Smooth muscle cell of the brain vasculature (primary cell): Measurements from ENCODE around the gene SPEM3.
"Not testable (repeated sequence)": the region's sequence is repeated elsewhere in the genome, so short reads cannot be mapped to it uniquely, and the experiment has no call there.

ENCODE experiments used
- DNase-seq: peaks from one replicate; pipeline ENCODE4 v3.0.0-alpha.2; 2012; ENCODE audit warnings: low read depth, low spot score

Gene SPEM3

GRCh38 chr17:7471729-7472128, 43.1 kb downstream of the SPEM3 start:
- no peak for DNase-seq

GRCh38 chr17:7474767-7475166, 46.1 kb downstream of the SPEM3 start:
- not testable (repeated sequence) for DNase-seq

GRCh38 chr17:7475764-7476422, 47.2 kb downstream of the SPEM3 start:
- no peak for DNase-seq

- DNase-seq, result no peak
These were observed 47.8 kb downstream of the SPEM3 start for GRCh38 chr17:7476494-7476893.

- DNase-seq, result no peak
These were observed 48.3 kb downstream of the SPEM3 start for GRCh38 chr17:7476951-7477350.

- DNase-seq, result no peak
These were observed 49.0 kb downstream of the SPEM3 start for GRCh38 chr17:7477392-7478275.

- no peak for DNase-seq
These were observed 49.9 kb downstream of the SPEM3 start for GRCh38 chr17:7478276-7479212.

- DNase-seq, result no peak
These were observed 50.8 kb downstream of the SPEM3 start, which contains the start of gene ZBTB4 for GRCh38 chr17:7479213-7480088. TSS of gene ZBTB4 (minus strand) at chr17:7479631. CDS start at chr17:7466801, 12,830 bp downstream.

- DNase-seq, result no peak
These were observed 51.4 kb downstream of the SPEM3 start for GRCh38 chr17:7480089-7480384.

GRCh38 chr17:7481275-7481674, 52.6 kb downstream of the SPEM3 start, which contains the start of gene SLC35G6:
TSS of gene SLC35G6 (plus strand) at chr17:7481446. CDS start at chr17:7481517, 71 bp downstream.
- not testable (repeated sequence) for DNase-seq

GRCh38 chr17:7481842-7482741, 53.4 kb downstream of the SPEM3 start:
- not testable (repeated sequence) for DNase-seq
